GM04503 (cell line): ENCODE data around the gene ANO7.

Experiments used
- DNase-seq: peaks from one replicate; pipeline ENCODE4 v3.0.0-alpha.2; 2012; ENCODE audit warnings: low read depth

The ANO7 gene

DNA sequence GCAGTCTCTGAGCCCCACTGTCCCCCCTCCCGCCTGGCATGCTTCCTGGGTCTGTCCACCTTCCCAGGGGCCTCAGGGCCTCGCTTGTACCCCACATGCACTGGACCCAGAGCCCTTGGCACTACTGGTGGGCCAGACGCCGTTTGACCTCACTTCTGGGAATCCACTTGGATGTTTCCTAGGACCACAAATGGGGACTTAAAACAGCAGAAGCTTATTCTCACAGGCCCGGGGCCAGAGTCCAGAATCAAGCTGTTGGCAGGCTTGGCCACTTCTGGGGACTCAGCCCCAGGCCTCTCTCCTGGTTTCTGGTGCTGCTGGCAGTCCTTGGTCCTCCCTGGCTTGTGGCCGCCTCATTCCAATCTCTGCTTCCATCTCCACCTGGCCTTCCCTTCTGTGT is 19.6 kb downstream of the ANO7 start:
- DNase-seq = no peak

DNA sequence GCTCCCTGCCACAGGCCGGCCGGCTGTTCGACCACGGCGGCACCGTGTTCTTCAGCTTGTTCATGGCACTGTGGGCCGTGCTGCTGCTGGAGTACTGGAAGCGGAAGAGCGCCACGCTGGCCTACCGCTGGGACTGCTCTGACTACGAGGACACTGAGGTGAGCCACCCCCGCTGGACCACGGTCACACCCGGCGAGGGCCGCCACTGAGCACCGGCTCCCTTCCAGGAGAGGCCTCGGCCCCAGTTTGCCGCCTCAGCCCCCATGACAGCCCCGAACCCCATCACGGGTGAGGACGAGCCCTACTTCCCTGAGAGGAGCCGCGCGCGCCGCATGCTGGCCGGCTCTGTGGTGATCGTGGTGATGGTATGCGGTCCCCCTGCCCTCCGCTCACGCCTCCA is 20.8 kb downstream of the ANO7 start:
- DNase-seq = no peak

GRCh38 chr2:241211276-241211675 is 22.8 kb downstream of the ANO7 start:
- DNase-seq = no peak

- DNase-seq = no peak
Observed at GRCh38 chr2:241213041-241213440, 24.6 kb downstream of the ANO7 start.

DNA sequence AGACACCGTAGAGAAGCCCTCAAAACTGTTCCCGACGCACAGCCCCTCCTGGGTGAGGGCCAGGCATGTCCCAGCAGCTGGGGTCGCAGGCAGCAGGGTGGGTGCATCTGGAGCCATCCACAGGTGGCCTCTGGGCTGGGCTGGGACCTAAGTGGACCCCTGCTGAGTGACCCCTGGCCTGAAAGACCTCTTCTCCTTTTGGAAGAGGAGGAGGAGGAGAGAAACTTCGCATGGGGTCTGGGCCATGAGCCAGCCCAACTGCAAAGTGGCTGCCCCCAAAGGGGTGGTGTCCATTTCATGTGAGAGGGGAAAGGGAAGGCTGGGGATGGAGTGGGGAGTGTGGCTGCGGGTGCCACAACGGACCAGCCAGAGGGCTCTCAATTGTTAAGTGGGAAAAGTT is 25.1 kb downstream of the ANO7 start:
- DNase-seq = no peak

DNA sequence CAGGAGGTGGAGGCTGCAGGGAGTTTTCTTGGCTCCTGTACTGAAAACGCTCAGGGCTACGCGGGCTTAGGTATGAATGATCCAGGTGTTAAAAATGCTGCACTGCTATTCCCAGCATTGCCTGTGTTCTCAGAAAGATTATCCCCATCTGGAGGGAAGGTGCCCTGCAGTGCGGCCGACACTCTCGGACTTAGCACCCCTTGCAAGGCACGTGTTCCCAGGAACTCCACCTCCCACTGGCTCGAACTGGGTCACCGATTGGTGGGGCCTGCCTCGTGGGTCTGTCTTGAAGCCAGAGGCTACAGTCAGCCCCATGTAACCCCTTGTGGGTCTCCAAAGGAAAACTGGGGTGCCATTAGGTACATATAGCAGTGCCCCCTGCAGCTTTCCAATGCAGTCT is 25.7 kb downstream of the ANO7 start:
- DNase-seq = no peak

- DNase-seq = no peak
Observed at GRCh38 chr2:241214766-241215165, 26.3 kb downstream of the ANO7 start.

DNA sequence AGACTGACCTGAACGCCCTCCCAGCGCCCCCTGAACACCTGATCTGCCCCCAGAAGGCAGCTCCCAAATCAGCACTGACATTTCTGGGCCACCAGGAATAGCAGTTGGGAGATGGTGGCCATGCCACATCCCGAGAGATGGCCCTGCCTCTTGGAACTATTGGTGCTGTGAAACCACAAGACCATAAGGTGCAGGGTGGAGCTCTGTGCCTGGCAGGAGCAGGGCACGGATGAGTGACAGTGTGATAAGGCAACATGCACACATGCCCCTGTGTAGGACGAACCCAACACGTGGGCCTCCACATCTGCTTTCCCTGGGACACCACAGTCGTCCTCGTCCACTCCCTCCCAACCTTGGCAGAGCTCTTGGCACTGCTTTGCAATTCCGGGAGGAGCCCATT is 26.9 kb downstream of the ANO7 start:
- no peak for DNase-seq

DNA sequence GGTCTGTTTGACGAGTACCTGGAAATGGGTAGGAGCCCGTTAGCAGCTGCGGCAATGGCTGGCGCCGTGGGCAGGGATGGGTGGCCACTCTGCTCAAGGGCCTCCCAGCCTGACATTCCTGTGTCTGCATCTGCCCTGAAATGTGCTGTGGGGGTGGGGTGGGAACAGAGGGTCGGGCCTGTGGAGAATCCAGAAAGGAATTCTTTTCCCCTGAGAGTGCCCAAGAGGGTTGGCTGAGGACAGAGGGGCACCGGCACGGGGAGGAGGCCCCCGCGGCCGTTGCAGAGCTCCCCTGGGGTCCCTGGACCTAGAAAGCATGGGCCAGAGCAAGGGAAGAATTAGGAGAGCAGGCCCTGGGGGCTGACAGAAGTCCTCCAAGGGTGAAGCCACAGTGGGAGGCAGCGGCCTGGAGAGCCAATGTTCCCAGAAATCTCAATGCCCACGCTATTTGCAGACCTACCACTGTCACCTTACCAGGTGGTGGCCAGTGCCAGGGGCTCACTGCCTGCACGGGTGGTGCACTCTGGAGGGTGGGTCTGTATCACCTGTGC is 27.8 kb downstream of the ANO7 start:
- DNase-seq = no peak

GRCh38 chr2:241217320-241218031 is 29.0 kb downstream of the ANO7 start:
- no peak for DNase-seq

- no peak for DNase-seq
Observed at GRCh38 chr2:241218131-241219029, 29.9 kb downstream of the ANO7 start.

- DNase-seq = no peak
Observed at GRCh38 chr2:241219030-241219382, 30.5 kb downstream of the ANO7 start.

- DNase-seq = no peak
Observed at GRCh38 chr2:241219856-241220356, 31.4 kb downstream of the ANO7 start.

- DNase-seq = no peak
Observed at GRCh38 chr2:241223211-241224017, 34.9 kb downstream of the ANO7 start.

GRCh38 chr2:241224018-241224850 is 35.8 kb downstream of the ANO7 start:
- DNase-seq = no peak

- DNase-seq = no peak
Observed at GRCh38 chr2:241224851-241225438, 36.5 kb downstream of the ANO7 start.

- DNase-seq = no peak
Observed at GRCh38 chr2:241225545-241225944, 37.1 kb downstream of the ANO7 start.

- DNase-seq = no peak
Observed at GRCh38 chr2:241225983-241226382, 37.5 kb downstream of the ANO7 start.

DNA sequence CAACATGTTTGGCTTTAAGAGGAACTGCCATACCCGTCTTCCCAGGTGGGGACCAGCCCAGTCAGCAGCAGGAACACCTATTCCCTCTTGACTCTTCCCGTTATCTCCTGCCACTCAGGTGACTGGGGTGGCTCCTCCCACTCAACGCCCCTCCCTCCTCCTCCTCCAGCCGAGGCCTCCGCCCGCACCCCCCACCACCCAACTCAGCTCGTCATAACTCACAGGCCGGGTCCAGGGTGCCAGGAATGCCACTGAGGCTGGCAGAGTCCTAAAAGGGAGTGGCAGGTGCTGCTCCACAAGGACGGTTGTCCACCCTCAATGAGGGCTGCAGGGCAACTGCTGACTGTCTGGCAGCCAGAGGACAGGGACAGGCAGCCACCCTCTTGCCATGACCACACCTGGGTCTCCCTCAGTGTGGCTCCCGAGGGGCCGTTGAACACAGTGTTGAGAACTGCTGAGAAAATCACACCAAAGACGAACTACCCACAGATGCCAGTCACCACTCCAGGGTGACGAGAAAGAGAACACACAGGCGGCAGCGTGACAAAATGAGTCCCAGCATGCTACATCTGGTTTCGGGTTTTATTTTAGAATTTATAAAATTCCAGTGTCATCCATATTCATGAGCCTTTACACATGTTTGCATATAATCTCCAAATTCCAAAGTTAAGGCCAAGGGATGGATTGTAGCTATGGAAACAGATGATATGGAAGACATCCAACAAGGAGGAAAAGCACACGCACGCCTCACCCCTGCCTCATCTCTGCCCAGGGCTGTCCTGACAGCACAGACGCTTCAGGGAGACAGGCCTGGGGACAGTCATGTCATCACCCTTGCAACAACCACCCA is 38.5 kb downstream of the ANO7 start:
- DNase-seq = no peak

DNA sequence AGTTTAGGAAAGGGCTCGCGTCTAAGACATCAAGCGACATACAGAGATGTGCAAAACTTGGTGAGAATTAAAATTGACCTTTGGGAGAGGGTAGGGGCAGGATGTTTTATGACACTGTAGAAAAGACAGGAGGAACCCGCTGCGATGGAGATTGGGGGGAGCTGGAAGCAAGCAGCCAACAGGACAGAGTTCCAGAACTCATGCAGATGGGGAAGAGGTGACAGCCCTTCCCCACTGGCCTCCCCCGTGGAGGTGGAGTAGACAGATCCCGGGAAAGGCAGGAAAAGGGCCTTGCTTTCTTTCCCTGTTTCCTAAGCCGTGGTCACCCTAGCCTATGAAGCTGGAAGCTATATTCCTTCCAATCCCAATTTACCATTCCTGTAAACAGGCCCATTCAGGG is 39.1 kb downstream of the ANO7 start:
- DNase-seq = no peak
